NCI-H2107 treated with DMSO at 0.1 percent for 48 hours (cell line): ENCODE results near the gene PCOLCE2.
A peak's percentile ranks its signal among the peaks of the same experiment; 100 is the strongest.

Experiments
- DNase-seq: peaks from one replicate; lab custom pipeline; 2025; ENCODE audit not compliant: unreplicated experiment; lab: John Stamatoyannopoulos, UW

PCOLCE2 gene, protein sequence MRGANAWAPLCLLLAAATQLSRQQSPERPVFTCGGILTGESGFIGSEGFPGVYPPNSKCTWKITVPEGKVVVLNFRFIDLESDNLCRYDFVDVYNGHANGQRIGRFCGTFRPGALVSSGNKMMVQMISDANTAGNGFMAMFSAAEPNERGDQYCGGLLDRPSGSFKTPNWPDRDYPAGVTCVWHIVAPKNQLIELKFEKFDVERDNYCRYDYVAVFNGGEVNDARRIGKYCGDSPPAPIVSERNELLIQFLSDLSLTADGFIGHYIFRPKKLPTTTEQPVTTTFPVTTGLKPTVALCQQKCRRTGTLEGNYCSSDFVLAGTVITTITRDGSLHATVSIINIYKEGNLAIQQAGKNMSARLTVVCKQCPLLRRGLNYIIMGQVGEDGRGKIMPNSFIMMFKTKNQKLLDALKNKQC

DNA sequence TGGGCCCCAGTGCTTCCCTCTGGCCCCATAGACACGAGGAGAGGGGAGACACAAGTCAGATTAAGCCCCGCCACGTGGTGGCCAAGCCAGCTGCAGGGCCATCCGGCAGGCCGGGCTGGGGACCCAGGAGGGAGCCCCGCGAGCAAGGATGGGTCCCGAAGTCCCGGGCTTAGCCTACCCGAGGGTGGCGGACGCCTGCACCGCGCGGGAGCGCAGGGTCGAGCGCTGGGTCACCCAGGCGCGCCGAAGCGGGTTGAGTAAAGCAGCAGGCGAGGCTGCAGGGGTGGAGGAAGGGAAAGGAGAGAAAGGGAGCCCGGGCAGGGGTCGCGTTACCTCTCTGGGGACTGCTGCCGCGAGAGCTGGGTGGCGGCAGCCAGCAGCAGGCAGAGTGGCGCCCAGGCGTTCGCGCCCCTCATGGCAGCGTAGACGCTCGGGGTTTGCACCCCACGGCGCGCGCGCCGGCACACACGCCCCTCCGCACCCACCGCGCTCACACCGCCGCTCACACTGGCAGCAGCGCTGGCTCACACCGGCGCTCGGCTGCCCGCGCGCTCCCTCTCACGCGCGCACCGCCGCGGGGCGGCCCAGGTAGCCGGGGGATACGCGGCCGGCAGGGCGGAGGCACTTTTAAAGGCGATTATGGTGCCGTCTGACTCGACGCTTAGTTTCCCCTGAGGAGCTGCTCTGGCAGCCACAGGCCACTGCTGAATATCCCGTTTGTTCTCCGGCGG lies at the start of gene PCOLCE2:
Gene PCOLCE2 (minus strand): TSS at position 603 of the 731 bp plus-strand sequence. CDS start 187 bp downstream, at position 416.
- DNase-seq = peak; percentile 29

DNA sequence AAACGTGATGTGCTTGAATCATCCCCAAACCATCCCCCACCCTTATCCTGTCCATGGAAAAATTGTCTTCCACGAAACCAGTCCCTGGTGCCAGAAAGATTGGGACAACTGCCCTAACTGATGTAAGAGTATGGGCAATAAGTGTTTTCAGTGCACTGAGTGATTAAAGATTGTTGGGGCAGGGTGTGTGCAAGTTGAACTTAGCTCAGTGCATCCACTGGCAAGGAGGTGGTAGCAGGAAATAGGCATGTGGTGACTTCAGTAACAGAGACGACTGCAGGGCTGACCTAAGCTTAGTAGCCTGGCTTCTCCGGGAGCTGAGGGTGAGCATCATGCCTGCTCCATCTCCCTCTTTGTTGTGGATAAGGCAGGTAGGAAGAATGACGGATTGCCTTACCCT lies 47.1 kb upstream of the PCOLCE2 start:
- DNase-seq = no peak

DNA sequence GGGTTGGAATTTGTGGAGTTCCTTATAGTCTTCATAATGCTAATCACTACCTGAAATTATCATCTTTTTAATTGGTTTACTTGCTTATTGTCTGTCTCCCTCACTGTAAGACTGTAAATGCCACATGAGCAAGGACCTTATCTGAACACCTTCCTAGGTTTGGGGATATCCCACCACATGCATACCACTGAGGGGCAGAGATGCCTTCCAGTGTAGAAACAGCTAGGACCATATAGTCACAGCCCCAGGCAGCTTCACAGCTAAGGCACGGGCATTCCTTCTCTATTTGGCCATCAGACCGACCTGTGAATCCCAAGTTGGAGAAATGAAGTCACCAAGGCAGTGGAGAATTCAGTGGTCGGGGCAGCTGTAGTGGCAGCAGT lies 46.0 kb upstream of the PCOLCE2 start:
- DNase-seq = no peak

DNA sequence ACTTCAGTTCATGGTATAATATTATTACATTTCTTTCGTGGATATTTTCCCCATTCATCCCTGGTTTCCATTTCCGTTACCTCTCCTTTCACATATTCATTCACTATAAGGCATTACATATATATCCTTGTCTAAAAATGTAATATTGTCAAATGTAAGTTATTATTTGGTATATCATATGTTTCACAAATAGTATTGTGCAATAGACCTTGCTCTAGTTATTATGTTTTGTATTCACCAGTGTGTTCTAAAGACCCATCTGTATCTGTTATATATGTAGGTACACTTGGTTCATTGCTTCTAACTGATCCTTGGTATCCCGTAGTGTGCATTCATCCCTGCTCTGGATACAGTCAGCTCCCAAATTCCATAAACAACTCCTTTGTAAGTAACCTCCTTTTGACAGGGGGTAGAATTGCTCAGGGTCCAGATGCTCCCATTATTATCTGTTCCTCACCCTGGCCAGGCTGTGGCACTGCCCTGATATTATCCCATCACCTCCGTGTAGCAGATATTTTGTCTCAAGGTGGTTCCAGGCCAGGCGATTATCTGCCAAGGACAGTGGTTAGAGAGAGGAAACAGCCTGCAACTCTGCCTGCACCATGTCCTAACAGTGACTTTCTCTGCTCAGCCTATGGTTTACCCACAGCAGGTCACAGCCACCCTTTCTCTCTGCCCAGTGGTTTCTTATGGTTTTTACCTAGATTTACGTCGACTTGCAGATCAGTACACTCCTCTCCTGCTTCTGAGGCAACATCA lies 45.4 kb upstream of the PCOLCE2 start:
- no peak for DNase-seq

DNA sequence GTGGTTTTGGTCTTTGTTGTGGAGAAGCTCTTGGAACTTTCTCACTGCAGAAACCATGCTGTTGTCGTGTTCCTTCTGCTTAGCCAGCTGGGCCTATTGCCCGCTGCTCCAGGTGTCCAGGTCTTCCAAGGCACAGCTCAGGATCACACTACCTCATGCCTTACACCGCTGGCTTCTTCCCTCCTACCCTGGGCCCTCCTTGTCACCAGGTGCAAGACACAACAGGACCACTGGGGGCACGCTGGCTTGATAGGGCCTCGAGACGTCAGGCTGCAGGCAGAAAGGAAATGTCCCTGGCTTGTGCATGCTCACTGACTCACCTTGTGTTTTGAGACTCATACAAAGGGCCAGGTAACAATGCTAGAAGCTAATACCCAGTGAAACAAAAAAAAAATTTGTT lies 42.3 kb upstream of the PCOLCE2 start:
- no peak for DNase-seq

DNA sequence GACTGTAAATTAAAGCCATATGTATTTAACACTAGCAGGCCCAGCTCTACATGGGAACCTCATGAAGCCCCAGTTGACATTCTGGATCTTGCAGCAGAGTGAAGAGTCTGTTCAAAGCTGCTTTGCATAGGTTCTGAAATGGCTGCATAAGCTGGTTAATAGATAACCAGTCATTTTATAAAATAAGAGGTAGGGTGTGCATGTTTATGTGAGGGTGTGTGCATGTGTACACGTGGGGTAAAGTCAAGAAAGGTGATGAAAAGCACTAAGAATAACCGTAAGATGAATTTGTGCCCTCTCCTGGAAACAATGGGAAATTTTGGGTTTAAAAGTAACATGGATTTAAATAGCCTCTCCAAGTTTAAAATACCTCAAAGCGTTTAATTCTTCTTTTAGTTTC lies 41.6 kb upstream of the PCOLCE2 start:
- no peak for DNase-seq

DNA sequence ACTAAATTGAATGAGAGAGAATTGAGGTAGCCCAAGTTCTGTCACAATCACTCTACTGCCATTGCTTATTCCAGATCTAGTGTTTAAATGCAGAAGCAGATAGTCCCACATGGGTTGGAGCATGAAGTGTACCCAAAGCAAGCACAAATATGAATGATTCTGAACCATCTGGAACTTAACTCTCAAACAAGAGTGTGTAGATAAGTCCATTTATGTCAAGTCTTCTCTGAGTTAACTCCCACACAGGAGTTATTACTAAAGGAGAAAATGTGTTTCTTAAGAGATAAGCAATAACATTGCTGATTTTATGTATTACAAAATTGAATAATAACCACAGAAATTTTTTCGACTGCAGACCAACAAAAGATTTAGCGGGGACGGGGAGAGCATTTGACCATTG lies 41.0 kb upstream of the PCOLCE2 start:
- no peak for DNase-seq

DNA sequence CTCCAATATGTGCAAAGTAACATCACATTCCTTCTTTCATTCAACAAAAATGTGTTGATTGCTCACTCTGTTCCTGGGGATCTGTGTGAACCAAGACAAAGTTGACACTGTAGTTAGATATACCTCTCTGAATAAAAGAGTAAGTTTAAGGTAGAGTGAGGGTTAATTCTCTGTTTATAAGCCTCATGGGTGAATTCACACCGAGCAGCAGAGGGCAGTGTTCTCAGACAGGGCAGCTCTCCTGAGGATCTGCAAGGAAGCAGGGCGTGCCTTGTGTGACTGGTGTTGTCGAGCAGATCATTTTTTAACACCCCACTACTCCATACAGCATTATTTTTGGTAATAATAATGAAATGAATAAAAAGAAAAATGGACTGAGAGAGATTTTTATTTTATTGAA lies 40.2 kb upstream of the PCOLCE2 start:
- DNase-seq = peak; percentile 55

DNA sequence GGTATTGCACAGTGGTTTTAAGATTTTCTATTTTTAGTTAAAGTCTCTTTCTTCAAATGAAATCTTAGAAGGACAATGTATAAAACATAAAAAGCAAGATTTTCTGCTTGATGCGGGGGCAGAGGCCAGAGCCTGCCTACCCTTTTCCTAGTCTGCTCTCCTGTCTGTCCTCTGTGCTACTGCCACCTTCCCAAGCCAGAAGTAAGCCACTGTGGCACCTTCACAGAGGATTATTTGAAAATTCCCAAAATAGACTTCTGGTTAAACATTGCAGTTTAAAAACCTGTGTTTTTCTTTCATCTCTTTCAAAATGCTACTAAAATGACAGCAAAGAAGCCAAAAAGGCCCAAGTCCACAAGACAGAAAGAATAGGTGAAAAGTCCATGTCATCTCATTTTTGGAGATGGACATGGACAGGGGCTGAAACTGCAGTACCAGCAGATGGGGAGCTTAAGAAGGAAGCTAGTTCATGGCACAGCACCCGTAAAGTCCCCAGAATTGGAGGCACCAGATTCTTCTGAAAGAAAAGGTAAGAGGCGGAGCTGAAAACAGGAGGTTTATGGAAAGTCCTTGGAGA lies 37.6 kb upstream of the PCOLCE2 start:
- DNase-seq = no peak

DNA sequence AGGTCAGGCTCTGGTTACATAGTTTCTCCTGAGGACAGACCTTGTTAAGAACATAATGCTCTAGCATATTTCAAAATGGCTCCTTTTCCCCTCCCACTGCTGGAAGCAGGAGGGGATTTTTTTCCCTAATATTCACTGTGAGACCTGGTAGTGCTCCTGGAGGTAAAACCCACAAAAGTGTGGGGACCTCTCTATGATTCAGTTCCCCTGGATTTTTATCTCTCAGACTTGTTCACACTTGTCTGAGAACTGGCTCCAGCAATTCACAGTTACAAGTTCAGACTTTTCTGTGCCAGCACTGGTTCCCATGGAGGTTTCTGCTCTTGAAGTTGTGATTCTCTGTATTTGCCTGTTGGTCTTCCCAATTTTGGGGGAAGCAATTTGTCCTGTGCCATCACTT lies 36.3 kb upstream of the PCOLCE2 start:
- DNase-seq = no peak

DNA sequence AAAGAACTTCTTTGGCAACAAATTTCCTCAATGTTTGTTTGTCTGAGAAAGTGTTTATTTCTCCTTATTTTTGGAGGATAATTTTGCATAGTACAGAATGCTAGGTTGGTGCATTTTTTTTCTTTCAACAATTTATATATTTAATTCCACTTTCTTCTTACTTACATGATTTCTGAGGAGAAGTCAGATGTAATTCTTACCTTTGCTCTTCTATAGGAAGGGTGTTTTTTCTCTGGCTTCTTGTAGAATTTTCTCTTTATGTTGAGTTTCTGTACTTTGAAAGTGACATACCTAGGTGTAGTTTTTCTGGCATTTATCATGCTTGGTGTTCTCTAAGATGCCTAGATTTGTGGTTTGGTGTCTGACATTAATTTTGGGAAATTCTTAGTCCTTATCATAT lies 34.8 kb upstream of the PCOLCE2 start:
- DNase-seq = no peak

DNA sequence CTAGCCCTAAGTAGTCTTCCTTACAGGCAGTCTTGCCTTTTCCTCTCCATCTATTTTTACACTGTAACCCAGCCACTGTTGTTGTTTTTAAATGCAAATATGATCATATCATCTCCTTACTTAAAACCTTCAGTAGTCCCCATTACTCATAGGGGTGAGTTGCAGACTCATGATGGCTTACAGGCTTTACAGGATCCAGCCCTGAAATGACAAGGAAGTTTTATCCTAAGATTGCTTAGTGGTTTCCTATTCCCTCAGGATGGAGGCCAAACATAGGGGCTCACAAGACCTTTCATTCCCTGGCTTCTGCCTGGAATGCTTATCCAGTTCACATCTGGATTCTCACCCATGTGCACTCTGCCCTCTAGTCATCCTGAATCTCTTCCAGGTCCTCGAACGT lies 27.7 kb upstream of the PCOLCE2 start:
- no peak for DNase-seq

DNA sequence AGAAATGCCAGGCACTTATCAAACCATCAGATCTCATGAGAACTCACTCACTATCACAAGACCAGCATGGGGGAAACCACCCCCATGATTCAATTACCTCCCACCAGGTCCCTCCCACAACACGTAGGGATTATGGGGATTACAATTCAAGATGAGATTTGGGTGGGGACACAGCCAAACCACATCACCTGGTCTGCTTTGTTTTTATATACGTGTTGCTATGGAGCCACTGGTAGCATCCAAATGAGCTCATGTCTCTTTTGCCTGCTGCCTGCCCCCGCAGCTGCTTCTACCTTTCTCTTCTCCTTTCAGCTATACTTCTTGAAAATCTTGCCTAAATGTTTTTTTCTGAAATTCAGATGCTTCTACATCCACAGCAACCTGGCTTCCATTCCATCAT lies 26.8 kb upstream of the PCOLCE2 start:
- no peak for DNase-seq

DNA sequence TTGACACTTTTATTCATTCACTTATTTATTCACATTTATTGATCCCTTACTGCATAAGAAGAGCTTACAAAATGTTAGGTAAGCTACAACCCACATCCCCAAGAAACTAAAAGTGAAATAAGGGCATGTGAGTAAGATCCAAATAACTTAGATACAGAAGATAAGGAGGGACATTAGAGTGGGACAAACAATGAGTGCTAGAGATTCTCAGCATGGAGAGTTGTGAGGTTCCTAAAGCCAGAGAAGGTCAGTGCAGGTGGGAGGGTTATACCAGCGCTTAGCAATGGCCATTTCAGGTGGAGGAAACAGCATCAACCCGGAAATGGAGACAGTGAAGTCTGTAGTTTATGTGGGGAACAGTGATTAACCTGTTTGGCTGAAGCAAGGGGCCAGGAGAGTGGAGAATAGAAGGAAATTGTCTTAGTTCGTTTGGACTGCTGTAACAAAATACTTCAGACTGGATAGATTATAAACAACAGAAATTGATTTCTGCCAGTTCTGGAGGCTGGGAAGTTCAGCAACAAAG lies 25.5 kb upstream of the PCOLCE2 start:
- no peak for DNase-seq

DNA sequence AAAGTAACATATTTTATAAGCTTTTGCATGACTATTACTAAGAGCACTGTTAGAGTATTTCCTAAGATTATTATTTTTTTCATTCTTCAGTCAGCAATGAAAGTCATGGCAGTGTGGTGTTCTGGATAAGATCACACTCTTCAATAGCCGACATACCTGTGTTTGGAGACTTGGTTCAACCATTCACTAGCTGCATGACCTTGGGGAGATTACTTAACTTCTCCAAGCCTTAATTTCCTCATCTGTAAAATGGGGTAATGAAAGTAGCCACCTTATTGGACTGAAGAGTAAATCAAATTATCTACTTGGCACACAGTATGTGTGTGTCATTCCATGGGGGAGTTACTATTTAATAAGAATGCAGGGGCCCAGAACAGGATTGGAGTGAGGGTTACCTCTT lies 24.5 kb upstream of the PCOLCE2 start:
- DNase-seq = no peak

DNA sequence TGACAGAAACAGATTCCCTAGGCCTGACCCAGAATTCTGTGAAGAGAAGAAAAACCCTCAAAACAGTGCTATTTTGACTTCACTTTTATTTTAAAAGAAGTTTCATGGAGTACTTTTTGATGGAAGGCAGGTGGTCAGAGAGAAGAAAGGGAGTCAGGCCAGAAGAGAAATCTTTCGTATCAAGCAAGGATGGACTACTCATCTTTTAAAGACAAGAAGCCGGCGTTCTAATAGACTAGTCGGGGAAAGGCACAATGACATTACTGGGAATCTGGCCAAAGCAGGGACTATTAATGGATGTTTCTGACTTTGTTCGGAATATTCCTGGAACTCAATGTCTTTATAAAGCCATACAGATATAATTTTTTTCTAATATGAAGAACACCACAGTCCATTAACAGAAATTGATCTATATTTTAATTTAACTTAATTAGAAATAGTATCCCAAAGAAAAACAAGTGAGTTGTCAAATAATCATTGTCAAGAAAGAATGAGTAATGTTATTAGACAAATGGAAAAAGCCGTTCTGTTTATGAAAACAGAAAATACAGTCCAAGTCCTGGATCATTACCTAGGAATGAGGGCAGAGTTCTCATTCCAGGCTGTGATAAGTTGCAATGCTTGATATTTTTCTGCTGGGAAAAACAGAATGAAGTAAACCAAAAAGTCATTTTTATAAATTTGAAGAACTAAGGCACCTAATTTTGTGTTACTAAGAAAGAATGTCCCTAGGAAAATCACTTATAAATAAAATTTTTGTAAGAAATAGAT lies 23.7 kb upstream of the PCOLCE2 start:
- no peak for DNase-seq

DNA sequence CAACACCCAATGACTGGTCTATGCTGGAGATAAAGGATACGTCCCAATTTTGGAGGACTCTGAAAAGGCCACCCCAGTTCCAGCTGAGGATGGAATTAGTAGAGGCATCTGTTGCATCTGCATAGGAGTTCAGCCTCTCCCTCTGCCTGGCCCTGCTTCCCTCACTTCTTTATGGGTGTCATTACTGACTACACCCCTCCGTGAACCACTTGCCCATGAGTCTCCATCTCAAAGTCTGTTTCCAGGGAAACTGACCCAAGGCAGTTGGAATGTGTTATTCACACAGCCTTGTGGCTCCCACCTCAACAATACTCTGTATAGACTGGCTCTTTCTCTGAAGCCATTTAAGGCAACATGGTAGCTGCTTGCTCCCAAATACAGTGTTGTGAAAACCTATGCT lies 21.4 kb upstream of the PCOLCE2 start:
- DNase-seq = no peak

DNA sequence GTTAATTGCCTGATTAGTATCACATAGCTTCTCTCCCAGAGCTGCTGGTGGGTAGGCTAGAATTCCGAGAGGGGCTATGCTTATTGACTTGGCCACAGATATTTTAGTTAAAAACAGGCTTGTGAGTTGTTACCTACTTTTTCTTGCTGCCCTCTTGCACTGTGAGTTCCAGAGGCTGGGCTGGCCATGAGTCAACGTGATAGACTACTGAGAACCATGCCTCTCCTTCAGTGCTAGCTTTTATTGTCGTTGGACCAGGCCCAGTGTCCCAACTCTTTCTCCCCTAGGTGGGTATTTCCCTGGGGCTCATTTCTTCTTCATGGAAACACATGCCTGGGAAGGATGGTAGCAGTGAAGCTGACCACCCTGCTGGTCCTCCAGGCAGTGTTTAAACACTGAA lies 20.4 kb upstream of the PCOLCE2 start:
- no peak for DNase-seq

DNA sequence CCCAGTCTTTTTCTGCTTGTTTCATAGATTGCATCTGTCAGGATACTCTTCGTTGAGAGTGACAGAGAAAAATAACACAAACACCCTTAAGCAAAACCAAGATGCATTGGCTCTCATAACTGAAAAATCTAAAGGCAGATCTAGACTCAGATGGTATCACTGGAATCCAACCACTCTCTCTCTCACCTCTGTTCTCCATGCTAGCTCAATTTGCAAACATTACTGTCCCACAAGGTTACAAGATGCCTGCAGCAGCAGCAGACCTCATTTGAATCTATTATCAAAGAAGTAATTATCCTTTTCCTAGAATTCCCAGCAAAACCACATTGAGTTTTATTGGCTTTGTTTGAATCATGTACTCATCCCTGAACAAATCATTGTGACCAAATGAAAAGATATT lies 19.1 kb upstream of the PCOLCE2 start:
- DNase-seq = no peak

DNA sequence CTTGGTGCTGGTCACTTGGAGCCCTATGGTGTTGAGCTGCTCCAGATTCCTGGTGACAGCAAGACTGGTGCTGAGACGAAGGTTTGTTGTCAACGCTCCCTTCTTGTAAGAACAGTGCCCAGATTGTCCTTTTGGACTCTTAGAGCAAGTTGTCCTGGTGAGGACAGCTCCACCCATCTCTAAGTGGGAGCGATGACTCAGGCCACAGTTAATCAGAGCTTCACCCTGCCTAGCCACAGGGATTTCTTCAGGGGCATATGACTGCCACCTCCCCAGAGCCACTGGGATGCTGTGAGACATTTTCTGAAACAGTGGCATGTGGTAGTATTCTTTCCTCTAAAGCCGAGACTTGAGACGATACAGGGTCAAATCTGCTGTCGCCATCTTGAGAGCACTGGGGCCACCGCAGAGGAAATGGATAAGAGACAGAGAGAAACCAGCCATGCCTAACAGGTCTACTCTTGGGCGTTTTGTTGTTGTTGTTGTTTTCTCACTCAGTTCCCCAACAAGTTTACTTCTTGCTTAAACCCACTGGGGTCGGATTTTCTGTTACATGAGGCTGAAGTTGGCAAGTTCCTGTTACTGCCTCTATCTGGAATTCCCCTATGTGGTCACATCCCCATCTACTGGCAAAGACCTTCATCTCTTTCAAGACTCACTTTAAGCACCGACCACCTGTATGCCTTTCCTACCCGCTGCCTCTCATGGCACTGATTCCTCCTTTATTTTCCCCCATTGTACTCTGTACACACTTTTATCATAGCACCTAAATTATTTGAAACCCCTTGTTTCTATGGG lies 16.0 kb upstream of the PCOLCE2 start:
- DNase-seq = no peak
